SK-MEL-5 (cell line): ENCODE data around the gene PPFIA3. TPM values are rescaled to one million over a fixed set of nuclear protein-coding genes. Genes with fewer than 3 reads are reported as not detected.
A peak's percentile ranks its signal among the peaks of the same experiment; 100 is the strongest.
"Not testable (repeated sequence)": the region's sequence is repeated elsewhere in the genome, so short reads cannot be mapped to it uniquely, and the experiment has no call there.

Experiments
- DNase-seq: peaks from one replicate; pipeline ENCODE4 v3.0.0-alpha.2; 2016; ENCODE audit warnings: low read depth, low spot score
- in situ Hi-C: cut with HindIII; loops from 2 replicates; pipeline ENCODE4 v1.10.0; 2016; ENCODE audit warnings: low sequenced_read_pairs, high pct_unique_total_duplicates, low pct_unique_long_range_greater_than_20kb
- total RNA-seq: library from RNA; depleted of rRNA; stranded (reverse); fragments of >200 nt; shearing (Covaris generic); gene quantifications from 2 replicates; pipeline ENCODE4 v1.2.3, GENCODE V29; 2014

The PPFIA3 gene
- total RNA-seq, 1 experiment from 2014 or later, result 9.9 TPM

DNA sequence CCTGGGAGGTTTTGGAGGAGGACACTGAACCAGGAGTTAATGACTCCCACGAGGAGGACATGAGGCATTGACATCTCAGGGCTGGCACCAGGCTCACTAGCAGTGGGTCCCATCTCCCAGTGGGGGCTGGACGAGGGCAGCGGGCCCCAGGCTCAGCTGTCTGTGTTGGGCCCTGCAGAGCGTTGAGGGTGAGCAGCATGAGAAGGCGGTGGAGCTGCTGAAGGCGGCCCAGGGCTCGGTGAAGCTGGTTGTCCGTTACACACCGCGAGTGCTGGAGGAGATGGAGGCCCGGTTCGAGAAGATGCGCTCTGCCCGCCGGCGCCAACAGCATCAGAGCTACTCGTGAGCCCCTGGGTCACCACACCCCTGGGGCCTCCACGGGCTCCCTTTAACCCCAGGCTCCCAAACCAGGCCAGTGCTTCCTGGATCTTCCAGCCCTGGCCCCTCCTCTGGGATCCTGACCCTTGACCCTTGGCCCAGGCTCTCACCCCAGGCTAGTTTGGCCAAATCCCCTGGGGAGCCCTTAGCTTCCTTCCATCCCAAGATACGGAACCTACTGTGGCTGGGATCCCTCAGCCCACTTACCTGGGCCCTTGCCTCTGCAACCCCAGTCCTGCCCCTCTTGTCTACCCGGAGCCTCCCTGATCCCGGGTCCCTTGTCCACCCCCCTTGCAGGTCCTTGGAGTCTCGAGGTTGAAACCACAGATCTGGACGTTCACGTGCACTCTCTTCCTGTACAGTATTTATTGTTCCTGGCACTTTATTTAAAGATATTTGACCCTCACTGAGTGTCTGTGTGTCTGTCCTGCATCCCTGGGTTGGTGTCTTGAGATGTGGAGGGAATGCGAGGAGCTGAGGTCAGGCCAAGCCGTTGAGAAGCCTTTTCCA lies 1.4 kb upstream of the PPFIA3 start:
- DNase-seq, result no peak
- in situ Hi-C loops, result no loop called here

DNA sequence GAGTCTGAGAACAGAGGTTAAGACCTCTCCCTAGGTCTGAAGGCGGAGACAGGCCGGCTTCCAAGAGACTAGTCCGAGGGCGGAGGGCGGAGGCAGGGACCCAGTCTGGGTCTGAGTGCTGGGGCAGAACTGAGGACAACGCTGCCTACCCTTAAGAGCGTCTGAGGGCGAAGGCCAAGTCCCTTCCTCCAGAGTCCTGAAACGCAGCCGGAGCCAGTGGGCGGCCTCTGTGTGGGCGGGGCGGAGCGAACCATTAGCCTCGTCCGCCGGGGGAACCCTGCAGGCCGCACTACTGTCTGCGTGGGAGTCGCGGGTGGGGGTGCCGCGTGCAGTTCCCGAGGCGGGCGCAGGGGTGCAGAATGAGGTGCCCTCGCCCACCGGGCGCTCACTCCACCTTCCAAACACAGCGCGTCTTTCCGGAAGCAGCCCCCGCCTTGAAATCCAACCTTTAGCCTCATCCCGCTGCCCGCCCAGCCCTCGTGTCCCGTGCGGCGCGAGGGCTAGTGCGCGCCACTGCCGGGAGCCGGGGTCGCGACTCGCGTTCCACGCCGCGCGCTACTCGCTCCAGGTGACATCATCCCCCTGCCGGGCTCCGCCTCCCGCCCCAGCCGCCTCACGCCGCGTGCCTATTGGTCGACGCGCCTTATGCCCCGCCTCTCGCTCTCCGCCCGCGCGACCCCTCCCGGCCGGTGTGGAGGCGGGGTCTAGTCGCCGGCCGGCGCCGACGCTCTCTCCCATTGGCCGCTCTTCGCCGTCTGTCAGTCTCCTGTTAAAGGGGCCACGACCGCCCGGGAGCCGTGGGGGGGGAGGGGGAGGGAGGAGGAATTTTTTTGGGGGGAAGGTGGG lies 556 bp upstream of the PPFIA3 start, which contains the start of gene C19orf73:
C19orf73 (minus strand) TSS at position 579 of the 846 bp plus-strand sequence; CDS start at position 458, 121 bp downstream.
- peak; percentile 92 for DNase-seq
- in situ Hi-C loops, result no loop called here

DNA sequence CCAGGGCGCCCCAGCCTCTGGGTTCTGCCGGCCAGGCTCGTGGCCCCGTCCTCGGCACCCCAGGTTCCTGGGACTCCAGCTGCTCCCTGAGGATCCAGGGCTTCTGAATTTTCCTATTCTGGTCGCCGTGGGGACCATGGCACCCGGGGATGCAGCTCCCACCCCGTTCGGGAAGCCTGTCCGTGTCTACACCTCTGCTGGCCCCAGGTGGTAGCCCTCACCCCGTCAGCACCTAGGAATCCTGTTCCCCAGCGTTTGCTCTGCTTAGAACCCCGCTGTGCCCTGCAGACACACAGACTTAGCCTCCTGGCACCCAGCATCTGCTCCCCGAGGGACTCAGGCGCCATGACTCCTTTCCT lies 960 bp downstream of the PPFIA3 start:
- no peak for DNase-seq
- in situ Hi-C loops, result no loop called here

DNA sequence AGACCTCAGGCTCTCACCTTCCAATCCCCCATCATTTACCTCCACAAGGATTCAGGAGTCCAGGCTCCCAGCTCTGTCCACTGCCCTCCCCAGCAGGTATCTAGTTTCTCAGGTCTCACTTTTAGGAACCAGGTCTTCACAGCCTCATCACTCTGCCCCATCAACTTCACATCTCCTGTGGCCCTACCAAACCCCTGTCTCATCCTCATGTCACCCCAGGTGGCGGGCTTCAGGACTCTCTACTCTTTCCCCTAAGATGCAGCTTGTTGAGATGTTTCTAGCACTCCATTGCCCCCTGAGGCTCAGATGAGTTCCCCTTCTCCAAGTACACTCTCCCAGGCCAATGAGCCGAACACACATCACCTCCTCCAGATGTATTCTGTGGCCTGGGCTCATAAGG lies 1.5 kb downstream of the PPFIA3 start:
- in situ Hi-C loops, result no loop called here
- DNase-seq, result no peak

DNA sequence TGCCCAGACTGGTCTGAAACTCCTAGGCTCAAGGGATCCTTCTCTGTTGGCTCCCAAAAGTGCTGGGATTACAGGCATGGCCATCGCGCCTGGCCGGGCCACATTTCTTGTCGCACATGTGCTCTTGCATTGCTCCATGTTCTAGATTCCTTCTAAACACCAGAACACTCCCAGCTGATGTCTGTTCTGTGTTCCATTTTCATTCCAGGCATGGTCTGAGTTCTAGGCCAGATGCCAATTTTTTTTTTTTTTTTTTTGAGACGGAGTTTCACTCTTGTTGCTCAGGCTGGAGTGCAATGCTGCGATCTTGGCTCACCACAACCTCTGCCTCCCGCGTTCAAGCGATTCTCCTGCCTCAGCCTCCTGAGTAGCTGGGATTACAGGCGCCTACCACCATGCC lies 2.5 kb downstream of the PPFIA3 start:
- in situ Hi-C loops, DNase-seq: not testable (repeated sequence)

DNA sequence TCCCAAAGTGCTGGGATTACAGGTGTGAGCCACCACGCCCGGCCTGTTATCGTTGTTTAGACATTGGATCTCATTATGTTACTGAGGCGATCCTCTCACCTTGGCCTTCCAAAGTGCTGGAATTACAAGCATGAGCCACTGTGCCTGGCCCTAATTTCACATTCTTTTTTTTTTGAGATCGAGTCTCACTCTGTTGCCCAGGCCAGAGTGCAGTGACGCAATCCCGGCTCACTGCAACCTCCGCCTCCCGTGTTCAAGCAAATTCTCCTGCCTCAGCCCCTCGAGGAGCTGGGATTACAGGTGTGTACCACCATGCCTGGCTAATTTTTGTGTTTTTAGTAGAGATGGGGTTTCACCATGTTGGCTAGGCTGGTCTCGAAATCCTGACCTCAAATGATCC lies 3.9 kb downstream of the PPFIA3 start:
- DNase-seq, in situ Hi-C loops: not testable (repeated sequence)

DNA sequence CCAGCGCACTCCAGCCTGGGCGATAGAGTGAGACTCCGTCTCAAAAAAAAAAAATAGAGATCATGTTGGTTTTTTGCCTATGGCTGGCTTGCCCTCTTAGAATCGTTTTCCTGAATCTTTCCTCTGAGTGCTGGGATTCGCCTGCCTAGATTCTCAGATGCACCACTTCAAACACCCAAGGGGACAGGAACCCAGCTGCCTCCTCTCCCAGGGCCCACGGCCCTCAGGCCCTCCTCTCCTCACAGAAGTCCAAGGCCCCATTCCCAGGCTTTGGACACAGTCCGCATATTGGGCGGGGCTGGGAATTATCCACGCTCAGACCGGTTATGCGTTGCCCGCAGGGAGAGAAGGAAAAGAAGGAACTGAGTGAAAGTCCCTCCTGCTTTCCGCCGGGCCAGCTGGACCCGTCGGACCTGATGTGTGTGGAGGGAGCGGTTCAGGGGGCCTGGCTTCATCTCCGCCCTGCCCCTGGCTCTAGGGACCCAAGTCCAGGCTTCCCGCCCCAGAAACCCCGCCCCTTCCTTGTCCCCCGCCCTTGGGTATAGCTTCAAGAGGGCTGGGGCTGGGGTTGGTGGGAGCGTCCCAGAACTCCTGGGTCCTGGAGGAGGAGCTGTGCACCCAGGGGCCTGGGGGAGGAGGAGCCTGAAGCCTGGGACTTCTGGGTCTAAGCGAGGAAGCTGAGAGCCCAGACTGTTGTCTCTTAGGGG lies 5.8 kb downstream of the PPFIA3 start:
- DNase-seq, result no peak
- in situ Hi-C loops, result no loop called here

DNA sequence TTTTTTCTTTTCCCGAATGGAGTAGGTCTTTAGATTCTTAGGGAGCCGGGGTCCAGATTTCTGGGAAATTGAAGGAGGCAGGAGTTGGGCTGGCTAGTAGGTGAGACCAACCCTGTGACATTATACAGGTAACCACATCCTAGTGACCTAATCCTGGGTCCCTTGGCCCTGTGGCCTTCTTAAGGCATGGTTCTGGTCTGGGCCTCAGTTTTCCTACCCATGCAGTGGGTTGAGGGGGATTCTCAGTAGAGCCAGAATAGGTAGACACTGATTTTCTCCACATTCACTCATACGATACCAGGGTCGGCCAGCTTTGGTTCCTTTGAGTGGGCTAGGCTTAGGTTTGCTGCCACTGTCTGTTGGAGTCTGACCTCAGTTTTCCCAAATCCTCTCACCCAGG lies 7.2 kb downstream of the PPFIA3 start:
- in situ Hi-C loops, result no loop called here
- no peak for DNase-seq

DNA sequence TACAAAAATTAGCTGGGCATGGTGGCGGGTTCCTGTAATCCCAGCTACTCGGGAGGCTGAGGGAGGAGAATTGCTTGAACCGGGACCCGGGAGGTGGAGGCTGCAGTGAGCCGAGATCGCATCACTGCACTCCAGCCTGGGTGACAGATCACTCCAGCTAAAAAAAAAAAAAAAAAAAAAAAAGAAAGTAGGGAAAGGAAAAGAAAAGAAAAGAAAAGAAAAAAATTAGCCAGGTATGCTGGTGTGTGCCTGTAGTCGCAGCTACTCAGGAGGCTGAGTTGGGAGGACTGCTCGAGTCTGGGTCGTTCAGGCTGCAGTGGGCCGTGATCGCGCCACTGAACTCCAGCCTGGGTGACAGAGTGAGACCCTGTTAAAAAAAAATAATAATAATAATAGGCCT lies 7.9 kb downstream of the PPFIA3 start:
- DNase-seq, in situ Hi-C loops: not testable (repeated sequence)

DNA sequence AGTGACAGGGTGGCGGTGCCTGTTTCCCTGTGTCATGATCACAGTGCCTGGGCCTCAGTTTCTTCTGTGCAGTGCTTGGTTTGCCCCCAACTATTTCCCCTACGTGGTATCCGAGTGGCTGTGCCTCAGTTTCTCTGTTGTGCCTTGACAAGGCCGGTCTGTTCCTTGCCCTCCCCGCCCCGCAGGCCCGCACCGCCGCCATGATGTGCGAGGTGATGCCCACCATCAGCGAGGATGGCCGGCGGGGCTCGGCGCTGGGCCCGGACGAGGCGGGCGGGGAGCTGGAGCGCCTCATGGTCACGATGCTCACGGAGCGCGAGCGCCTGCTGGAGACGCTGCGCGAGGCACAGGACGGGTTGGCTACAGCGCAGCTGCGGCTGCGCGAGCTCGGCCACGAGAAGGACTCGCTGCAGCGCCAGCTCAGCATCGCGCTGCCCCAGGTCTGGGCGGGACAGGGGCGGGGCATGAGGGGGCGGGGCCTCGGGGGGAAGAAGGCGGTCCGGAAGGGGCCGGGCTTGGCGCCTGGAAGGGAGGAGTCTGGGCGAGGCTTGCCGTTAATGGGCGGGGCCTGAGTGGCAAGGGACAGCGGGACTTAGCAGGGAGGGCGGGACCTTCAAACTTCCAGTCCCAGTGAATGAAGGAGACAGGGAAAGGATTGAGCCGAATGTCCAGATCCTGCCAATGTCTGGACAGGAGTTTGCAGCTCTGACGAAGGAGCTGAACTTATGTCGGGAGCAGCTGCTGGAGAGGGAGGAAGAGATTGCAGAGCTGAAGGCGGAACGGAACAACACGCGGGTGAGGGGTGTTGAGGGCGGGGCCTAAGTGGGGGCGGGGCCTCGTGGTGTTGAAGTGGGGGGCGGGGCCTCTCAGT lies 8.6 kb downstream of the PPFIA3 start:
- DNase-seq, result peak; percentile 97
- in situ Hi-C loops, result no loop called here

DNA sequence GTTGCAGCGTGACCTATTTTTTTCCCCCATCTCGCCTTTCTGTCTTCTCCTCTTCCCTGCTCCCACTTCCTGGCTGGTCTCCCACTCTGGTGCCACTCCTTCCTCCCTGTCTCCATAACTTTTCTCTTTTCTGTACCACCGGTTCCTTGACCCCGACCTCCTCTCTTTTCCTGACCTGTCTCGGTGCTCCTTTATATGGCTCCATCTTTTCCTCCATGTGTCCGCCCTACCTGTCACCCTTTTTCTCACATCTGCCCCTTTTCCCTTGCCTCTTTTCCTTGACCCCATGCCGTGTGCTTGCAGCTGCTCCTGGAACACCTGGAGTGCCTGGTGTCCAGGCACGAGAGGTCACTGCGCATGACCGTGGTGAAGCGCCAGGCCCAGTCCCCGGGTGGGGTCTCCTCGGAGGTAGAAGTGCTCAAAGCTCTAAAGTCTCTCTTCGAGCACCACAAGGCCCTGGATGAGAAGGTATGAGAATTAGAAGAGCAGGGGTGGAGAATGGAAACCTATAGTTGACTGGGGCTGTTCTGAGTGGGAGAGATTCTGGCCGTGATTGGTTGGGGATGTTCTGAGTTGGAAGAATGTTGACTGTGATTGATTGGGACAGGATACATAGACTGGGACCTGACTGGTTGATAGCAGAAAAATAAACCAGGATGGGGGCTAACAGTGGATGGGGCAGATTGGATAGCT lies 9.3 kb downstream of the PPFIA3 start:
- no peak for DNase-seq
- in situ Hi-C loops, result no loop called here

DNA sequence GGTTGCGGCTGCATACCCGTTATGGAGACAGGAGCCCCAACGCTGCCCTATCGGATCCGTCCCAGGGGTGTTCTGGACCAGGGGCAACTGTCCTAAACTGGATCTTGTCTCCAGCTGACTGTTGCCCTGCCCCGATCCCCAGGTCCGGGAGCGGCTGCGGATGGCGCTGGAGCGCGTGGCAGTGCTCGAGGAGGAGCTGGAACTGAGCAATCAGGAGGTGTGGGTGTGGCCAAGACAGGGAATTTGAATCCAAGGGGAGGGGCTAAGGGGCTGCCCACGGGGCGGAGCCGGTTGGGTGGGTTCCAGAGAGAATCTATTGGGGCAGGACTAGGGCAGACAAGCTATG lies 9.9 kb downstream of the PPFIA3 start:
- DNase-seq, result no peak
- in situ Hi-C loops, result no loop called here

DNA sequence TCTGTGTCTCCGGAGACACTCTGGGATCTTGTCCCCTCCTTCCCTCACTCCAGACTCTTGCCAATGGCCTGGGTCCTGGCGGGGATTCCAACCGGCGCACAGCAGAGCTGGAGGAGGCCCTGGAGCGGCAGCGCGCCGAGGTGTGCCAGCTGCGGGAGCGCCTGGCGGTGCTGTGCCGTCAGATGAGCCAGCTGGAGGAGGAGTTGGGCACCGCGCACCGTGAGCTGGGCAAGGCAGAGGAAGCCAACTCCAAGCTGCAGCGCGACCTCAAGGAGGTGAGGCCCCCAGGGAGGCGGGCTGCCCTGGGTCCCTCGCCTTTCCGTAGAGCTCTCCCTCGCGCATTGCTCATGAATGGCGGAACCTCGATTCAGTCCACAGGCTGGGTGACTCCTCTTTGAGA lies 11.0 kb downstream of the PPFIA3 start:
- DNase-seq, result no peak
- in situ Hi-C loops, result no loop called here

DNA sequence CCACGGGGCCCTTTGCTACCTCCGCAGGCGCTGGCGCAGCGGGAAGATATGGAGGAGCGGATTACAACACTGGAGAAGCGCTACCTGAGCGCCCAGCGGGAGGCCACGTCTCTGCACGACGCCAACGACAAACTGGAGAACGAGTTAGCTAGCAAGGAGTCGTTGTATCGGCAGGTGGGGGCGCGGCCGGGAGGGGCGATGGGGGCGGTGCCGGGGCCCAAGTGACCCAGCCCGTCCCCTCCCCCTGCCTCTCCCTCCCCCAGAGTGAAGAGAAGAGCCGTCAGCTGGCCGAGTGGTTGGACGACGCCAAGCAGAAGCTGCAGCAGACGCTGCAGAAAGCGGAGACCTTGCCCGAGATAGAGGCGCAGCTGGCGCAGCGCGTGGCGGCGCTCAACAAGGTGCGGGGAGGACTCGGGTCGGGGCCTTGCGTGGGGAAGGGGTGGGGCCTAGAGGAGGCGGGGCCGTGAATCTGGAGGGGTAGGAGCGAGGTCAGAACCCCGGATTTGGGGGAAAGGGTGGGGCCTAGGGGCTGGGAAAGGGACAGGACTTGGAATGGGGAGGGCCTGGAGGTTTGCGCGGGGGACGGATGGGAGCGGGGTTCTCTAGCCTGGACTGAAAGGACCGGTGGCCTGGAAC lies 13.7 kb downstream of the PPFIA3 start:
- in situ Hi-C loops, result no loop called here
- DNase-seq, result no peak

DNA sequence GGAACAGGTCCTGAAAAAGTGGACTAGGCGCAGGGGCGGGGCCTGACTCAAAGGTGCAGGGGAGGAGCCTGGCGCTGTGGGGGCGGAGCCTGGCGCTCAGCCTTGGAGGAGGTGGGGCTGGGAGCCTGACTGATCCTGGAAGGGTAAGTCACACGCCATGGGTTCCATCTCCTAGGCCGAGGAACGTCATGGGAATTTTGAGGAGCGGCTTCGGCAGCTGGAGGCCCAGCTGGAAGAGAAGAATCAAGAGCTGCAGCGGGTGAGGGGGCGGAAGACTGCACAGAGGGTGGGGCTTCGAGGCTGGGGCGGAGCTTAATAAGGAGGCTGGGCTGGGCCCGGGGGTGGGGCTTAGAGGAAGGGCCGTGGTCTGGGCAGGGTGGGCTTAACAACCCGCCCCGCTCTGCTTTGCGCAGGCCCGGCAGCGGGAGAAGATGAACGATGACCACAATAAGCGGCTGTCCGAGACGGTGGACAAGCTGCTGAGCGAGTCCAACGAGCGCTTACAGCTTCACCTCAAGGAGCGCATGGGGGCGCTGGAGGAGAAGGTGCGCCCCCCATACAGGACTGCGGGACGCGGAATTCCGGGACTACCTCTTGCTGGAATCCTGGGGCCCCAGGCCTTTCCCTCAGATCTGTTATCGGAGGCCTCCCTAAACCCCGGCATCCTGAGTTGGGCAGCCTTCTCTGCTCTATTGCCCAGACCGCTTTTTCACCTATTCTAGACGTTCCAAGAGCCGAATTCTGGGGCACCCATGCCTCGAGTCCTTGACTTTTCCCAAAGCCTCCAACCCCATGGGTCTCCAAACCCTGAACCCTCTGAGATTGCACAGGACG lies 14.5 kb downstream of the PPFIA3 start:
- DNase-seq, result no peak
- in situ Hi-C loops, result no loop called here

DNA sequence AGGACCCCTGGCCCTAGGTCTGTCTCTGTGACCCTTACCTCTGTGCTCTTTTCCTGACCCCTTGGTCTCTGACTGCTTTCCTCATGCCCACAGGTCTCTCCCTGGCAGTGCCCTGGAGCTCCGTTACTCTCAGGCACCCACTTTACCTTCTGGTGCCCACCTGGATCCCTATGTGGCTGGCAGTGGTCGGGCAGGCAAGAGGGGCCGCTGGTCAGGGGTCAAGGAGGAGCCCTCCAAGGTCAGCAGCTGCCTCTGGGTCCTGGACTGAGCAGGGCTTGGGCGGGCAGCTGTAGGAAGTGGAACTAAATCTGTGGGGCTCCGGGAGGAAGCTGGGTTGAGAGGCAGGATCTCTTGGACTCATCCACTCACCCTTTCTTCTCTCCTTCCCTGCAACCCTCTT lies 16.3 kb downstream of the PPFIA3 start:
- in situ Hi-C loops, result no loop called here
- DNase-seq, result no peak
